HepG2 (cell line): Measurements from ENCODE around the gene CEP128. TPM values are rescaled to one million over a fixed set of nuclear protein-coding genes. Genes with fewer than 3 reads are reported as not detected.

Experiments used
- FOXK1 ChIP-seq: sonication (generic); formaldehyde crosslinking; IDR thresholded peaks from 2 replicates; pipeline ENCODE4 v1.4.0; 2020; ENCODE audit warnings: low read depth, missing genetic modification reagents, borderline replicate concordance
- GATA4 ChIP-seq: sonication (generic); IDR thresholded peaks from 2 replicates; pipeline ENCODE4 v1.6.1; 2016; ENCODE audit warnings: antibody characterized with exemption, low read depth, borderline replicate concordance
- HOMEZ ChIP-seq: IDR thresholded peaks from 2 replicates; pipeline ENCODE4 v1.6.1; 2016; ENCODE audit warnings: low read depth
- KAT8 ChIP-seq: IDR thresholded peaks from 2 replicates; pipeline ENCODE4 v1.6.1; 2016; ENCODE audit warnings: missing genetic modification reagents, missing compliant biosample characterization
- MIER3 ChIP-seq: IDR thresholded peaks from 2 replicates; pipeline ENCODE4 v1.6.1; 2016; ENCODE audit warnings: missing compliant biosample characterization, borderline replicate concordance
- NFKBIZ ChIP-seq: IDR thresholded peaks from 2 replicates; pipeline ENCODE4 v1.6.1; 2018; ENCODE audit warnings: missing genetic modification reagents, missing compliant biosample characterization
- NR2F1 ChIP-seq, 2 experiments: fragments of 450-650 bp in 1 of 2; formaldehyde crosslinking in 1 of 2; IDR thresholded peaks; 2 replicates each; pipeline versions ENCODE4 v1.5.0 to v1.6.1; 2016 to 2020; ENCODE audit warnings: mild to moderate bottlenecking in 1 of 2, missing compliant biosample characterization in 1 of 2, missing genetic modification reagents in 1 of 2, moderate library complexity in 1 of 2
- ZFP91 ChIP-seq: sonication (generic); formaldehyde crosslinking; IDR thresholded peaks from 2 replicates; pipeline ENCODE4 v1.9.0; 2022; ENCODE audit warnings: missing genetic modification reagents, mild to moderate bottlenecking, borderline replicate concordance
- ZNF180 ChIP-seq: sonication (generic); formaldehyde crosslinking; IDR thresholded peaks from 2 replicates; pipeline ENCODE4 v1.4.0; 2020; ENCODE audit warnings: low read depth, missing genetic modification reagents, borderline replicate concordance
- ZNF256 ChIP-seq: sonication (generic); formaldehyde crosslinking; conservative IDR thresholded peaks from 2 replicates; pipeline ENCODE4 v1.4.0; 2020; ENCODE audit warnings: missing genetic modification reagents
- ZNF329 ChIP-seq: sonication (generic); formaldehyde crosslinking; IDR thresholded peaks from 2 replicates; pipeline ENCODE4 v1.9.0; 2021; ENCODE audit warnings: low read depth, mild to moderate bottlenecking, missing genetic modification reagents
- ZNF337 ChIP-seq: sonication (generic); formaldehyde crosslinking; IDR thresholded peaks from 2 replicates; pipeline ENCODE4 v1.5.1; 2020; ENCODE audit warnings: missing genetic modification reagents, low read depth, mild to moderate bottlenecking, borderline replicate concordance
- ZNF780A ChIP-seq: sonication (generic); formaldehyde crosslinking; IDR thresholded peaks from 2 replicates; pipeline ENCODE4 v1.8.0; 2022; ENCODE audit warnings: mild to moderate bottlenecking, missing genetic modification reagents, moderate library complexity
- ZSCAN22 ChIP-seq: sonication (generic); formaldehyde crosslinking; IDR thresholded peaks from 2 replicates; pipeline ENCODE4 v1.4.0; 2020; ENCODE audit warnings: mild to moderate bottlenecking, missing genetic modification reagents
- polyA plus RNA-seq, 8 experiments: library from polyadenylated mRNA; depleted of rRNA in 3 of 8; stranded (reverse) in 7 of 8; unstranded in 1 of 8; fragments of >200 nt; fragmentation: Illumina TruSeq in 4 of 8; extraction: Trizol in 4 of 8; gene quantifications; 2 replicates each; pipeline versions ENCODE4 v1.2.1 to v1.2.3, GENCODE V29; 2011 to 2016; ENCODE audit warnings: low read depth in 4 of 8, missing spikeins in 1 of 8, mixed read lengths in 1 of 8; ENCODE audit not compliant: insufficient read depth in 1 of 8
- total RNA-seq, 5 experiments: library from RNA; depleted of rRNA; stranded (reverse); fragments of >200 nt; fragmentation: Illumina TruSeq; extraction: Trizol; gene quantifications; 2 replicates each; pipeline ENCODE4 v1.2.3, GENCODE V29; 2016; ENCODE audit warnings: low read depth in 1 of 5
- TF ChIP-seq, protein P1 (sequence below): sonication (generic); formaldehyde crosslinking; IDR thresholded peaks from 2 replicates; pipeline ENCODE4 v1.5.0; 2020; ENCODE audit warnings: mild to moderate bottlenecking, missing genetic modification reagents, moderate library complexity
- TF ChIP-seq, protein P2 (sequence below): IDR thresholded peaks from 2 replicates; pipeline ENCODE4 v1.6.1; 2016; ENCODE audit warnings: missing genetic modification reagents, missing compliant biosample characterization
- TF ChIP-seq, protein P3 (sequence below): IDR thresholded peaks from 2 replicates; pipeline ENCODE4 v1.6.1; 2016; ENCODE audit warnings: mild to moderate bottlenecking, missing biosample characterization, missing genetic modification reagents

CEP128 gene
- total and polyA plus RNA-seq, 2 of the 13 experiments (the other 11 are each of a cell fraction or from before 2014, with no cell fraction given), result 1.3 to 7.5 TPM

DNA sequence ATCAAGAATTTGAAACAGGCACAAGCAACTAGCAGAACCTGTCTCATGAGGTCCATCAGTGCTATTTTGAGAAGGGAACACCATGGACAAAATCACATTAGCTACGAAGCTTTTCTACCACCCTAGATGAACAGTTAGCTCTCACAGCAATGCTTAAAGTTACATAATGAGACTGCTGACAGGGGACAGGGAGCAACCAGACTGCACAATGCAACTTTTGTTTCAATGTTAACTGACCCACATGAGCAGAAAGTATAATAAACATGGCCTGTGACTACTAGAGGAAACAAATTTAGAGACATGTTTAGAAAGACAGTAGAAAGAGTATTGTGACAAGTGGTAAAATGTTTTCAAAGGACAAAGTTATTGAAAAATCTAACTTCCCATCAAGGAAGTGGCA is 282.8 kb downstream of the CEP128 start (continued):
- TF ChIP-seq FOXK1 (peak; percentile 49; the same call in 1 of the 2 replicates), NR2F1 (CRISPR knock-in tag; IDR thresholded peaks at IDR 0.05) (no peak), NFKBIZ (CRISPR knock-in tag) (no peak), ZFP91 (CRISPR knock-in tag) (no peak), HOMEZ (CRISPR knock-in tag) (peak; percentile 67; the same call in 1 of the 2 replicates), KAT8 (peak; percentile 49; the same call in 1 of the 2 replicates), ZSCAN22 (CRISPR knock-in tag) (no peak), ZNF329 (CRISPR knock-in tag) (no peak), MIER3 (0 out of 2 replicates have a peak, but pooled peaks have one; percentile 70), ZNF337 (no peak), ZNF256 (CRISPR knock-in tag) (no peak), ZNF180 (CRISPR knock-in tag) (no peak), ZNF780A (CRISPR knock-in tag) (no peak), GATA4 (no peak)
- TF ChIP-seq, protein P1, sequence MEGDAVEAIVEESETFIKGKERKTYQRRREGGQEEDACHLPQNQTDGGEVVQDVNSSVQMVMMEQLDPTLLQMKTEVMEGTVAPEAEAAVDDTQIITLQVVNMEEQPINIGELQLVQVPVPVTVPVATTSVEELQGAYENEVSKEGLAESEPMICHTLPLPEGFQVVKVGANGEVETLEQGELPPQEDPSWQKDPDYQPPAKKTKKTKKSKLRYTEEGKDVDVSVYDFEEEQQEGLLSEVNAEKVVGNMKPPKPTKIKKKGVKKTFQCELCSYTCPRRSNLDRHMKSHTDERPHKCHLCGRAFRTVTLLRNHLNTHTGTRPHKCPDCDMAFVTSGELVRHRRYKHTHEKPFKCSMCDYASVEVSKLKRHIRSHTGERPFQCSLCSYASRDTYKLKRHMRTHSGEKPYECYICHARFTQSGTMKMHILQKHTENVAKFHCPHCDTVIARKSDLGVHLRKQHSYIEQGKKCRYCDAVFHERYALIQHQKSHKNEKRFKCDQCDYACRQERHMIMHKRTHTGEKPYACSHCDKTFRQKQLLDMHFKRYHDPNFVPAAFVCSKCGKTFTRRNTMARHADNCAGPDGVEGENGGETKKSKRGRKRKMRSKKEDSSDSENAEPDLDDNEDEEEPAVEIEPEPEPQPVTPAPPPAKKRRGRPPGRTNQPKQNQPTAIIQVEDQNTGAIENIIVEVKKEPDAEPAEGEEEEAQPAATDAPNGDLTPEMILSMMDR, result no peak
- TF ChIP-seq, protein P2, sequence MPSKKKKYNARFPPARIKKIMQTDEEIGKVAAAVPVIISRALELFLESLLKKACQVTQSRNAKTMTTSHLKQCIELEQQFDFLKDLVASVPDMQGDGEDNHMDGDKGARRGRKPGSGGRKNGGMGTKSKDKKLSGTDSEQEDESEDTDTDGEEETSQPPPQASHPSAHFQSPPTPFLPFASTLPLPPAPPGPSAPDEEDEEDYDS, result no peak
- TF ChIP-seq, protein P3, sequence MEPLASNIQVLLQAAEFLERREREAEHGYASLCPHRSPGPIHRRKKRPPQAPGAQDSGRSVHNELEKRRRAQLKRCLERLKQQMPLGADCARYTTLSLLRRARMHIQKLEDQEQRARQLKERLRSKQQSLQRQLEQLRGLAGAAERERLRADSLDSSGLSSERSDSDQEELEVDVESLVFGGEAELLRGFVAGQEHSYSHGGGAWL (CRISPR knock-in tag), result no peak
